Astrocyte (in vitro differentiated cells and primary cell): ENCODE results near the gene OR3A2.
"Not testable (repeated sequence)": the region's sequence is repeated elsewhere in the genome, so short reads cannot be mapped to it uniquely, and the experiment has no call there.

Experiments
- EZH2 ChIP-seq: IDR thresholded peaks from 2 replicates; pipeline ENCODE4 v1.6.1; 2012; ENCODE audit warnings: mild to moderate bottlenecking, low read length, inconsistent platforms; ENCODE audit not compliant: insufficient read depth
- TF ChIP-seq, protein P1 (sequence below): IDR thresholded peaks from 2 replicates; pipeline ENCODE4 v1.5.1; 2011; ENCODE audit warnings: low read depth, mild to moderate bottlenecking, inconsistent platforms, low read length, moderate library complexity; ENCODE audit not compliant: insufficient read depth

DNA sequence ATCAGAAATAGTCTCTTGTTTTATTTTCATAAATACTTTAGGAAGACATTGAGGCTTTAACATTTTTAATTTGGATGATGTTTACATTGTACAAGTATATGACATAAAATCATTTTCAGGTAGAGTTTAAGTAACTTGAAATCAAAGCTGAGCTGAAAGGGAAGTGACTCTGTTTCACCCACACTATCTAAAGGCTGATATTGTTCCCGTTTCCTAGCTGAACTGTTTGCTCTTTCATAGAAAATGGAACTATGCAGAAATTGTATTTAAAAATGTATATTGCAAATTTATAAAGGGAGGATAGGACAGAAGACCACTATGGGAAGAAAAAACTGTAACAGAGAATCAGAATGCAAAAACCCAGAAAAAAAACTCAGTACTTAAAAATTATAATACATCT is 141.3 kb downstream of the OR3A2 start:
- TF ChIP-seq, protein P1, sequence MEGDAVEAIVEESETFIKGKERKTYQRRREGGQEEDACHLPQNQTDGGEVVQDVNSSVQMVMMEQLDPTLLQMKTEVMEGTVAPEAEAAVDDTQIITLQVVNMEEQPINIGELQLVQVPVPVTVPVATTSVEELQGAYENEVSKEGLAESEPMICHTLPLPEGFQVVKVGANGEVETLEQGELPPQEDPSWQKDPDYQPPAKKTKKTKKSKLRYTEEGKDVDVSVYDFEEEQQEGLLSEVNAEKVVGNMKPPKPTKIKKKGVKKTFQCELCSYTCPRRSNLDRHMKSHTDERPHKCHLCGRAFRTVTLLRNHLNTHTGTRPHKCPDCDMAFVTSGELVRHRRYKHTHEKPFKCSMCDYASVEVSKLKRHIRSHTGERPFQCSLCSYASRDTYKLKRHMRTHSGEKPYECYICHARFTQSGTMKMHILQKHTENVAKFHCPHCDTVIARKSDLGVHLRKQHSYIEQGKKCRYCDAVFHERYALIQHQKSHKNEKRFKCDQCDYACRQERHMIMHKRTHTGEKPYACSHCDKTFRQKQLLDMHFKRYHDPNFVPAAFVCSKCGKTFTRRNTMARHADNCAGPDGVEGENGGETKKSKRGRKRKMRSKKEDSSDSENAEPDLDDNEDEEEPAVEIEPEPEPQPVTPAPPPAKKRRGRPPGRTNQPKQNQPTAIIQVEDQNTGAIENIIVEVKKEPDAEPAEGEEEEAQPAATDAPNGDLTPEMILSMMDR = not testable (repeated sequence)
- not testable (repeated sequence) for TF ChIP-seq EZH2
